ENCODE results near the gene SERPINA6.

Gene SERPINA6

GRCh38 chr14:94342334-94342934 lies 19.3 kb upstream of the SERPINA6 start:
- Mint-ChIP-seq H3K9me3 (peaks cover 9% of the 10 kb centered on the region), H3K27ac (peak overlapping the region; percentile 29), H3K4me1 (ENCODE audit: low read depth) (peaks cover 10% of the 10 kb centered on the region), H3K4me3 (no peak overlapping the region), H3K36me3 (ENCODE audit: low read depth) (no peaks in the 10 kb centered on the region), H3K27me3 (peaks cover 30% of the 10 kb centered on the region)

DNA sequence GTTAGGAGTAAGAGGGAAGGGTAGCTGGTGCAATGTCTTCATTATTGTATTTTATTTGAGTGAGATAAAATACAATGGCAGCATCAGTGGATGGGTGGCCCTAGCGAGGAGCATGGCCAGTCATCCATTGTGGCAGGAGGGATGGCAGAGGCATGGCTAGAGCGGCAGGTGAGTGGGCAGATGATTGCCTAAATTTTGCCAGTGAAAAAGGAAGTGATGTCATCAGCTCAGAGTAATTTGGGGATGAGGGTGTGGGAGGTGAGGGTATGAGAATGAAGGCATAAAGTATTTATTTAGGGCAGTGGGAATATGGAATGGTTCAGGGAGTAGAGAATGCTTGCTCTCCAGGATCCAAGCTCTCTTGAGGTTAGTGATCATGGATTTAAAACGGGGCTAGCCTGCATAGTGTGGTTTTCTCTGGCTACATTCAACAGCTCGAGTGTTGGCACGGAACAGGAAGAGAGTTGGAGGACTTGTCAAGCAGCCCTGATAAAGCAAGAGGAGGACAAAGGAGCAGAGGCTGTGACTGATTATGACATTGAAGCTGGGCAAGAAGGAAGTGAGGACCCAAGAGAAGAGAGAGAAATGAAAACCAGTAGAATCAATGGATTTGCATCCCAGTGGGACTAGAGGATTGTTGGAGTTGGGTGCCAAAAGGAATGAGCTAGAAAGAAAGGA lies 18.7 kb upstream of the SERPINA6 start:
- Mint-ChIP-seq H3K4me1 (ENCODE audit: low read depth) (peaks cover 12% of the 10 kb centered on the region), H3K27ac (peak overlapping the region; percentile 29), H3K27me3 (peaks cover 33% of the 10 kb centered on the region), H3K4me3 (no peak overlapping the region), H3K36me3 (ENCODE audit: low read depth) (no peaks in the 10 kb centered on the region), H3K9me3 (peaks cover 11% of the 10 kb centered on the region)

GRCh38 chr14:94340533-94340932 lies 17.4 kb upstream of the SERPINA6 start:
- Mint-ChIP-seq H3K27me3 (peaks cover 34% of the 10 kb centered on the region), H3K9me3 (peaks cover 11% of the 10 kb centered on the region), H3K36me3 (ENCODE audit: low read depth) (no peaks in the 10 kb centered on the region), H3K4me1 (ENCODE audit: low read depth) (peaks cover 12% of the 10 kb centered on the region), H3K4me3 (no peak overlapping the region), H3K27ac (no peak overlapping the region)

DNA sequence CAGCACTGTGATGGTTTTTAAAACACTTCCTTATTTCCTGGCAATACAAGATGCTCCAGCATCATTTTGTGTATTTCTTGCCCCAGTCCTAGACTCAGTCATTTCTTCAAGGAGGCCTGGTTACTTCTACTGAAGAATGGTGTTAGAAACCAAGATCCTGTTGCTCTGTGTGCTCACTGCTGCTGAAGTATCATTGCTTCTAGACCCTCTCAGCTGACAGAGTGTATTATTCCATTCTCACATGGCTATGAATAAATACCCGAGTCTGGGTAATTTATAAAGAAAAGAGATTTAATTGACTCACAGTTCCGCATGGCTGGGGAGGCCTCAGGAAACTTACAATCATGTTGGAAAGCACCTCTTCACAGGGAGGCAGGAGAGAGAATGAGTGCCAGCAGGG lies 14.9 kb upstream of the SERPINA6 start:
- peaks cover 7% of the 10 kb centered on the region for H3K9me3 Mint-ChIP-seq
- H3K27me3 Mint-ChIP-seq: peaks cover 53% of the 10 kb centered on the region
- no peaks in the 10 kb centered on the region for H3K36me3 Mint-ChIP-seq (ENCODE audit: low read depth)
- H3K4me3 Mint-ChIP-seq: no peak overlapping the region
- peaks cover 12% of the 10 kb centered on the region for H3K4me1 Mint-ChIP-seq (ENCODE audit: low read depth)
- no peak overlapping the region for H3K27ac Mint-ChIP-seq

DNA sequence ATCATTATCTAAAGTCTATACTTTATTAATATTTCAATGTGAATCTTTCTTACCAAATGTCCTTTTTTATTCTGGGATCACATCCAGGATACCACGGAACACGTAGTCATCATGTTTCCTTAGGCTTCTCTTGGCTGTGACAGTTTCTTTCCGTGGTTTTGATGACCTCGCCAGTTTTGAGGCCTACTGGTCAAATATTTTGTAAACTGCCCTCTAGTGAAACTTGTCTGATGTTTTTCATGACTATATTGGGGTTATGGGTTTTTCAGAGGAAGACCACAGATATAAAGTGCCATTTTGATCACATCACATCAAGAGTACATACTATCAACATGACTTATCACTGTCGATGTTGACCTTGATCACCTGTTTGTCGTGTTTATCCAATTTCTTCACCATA lies 14.1 kb upstream of the SERPINA6 start:
- H3K36me3 Mint-ChIP-seq (ENCODE audit: low read depth): no peaks in the 10 kb centered on the region
- no peak overlapping the region for H3K4me3 Mint-ChIP-seq
- peaks cover 12% of the 10 kb centered on the region for H3K4me1 Mint-ChIP-seq (ENCODE audit: low read depth)
- no peak overlapping the region for H3K27ac Mint-ChIP-seq
- peaks cover 56% of the 10 kb centered on the region for H3K27me3 Mint-ChIP-seq
- H3K9me3 Mint-ChIP-seq: peaks cover 7% of the 10 kb centered on the region

GRCh38 chr14:94334872-94335271 lies 11.7 kb upstream of the SERPINA6 start:
- no peaks in the 10 kb centered on the region for H3K36me3 Mint-ChIP-seq (ENCODE audit: low read depth)
- no peak overlapping the region for H3K27ac Mint-ChIP-seq
- no peak overlapping the region for H3K4me3 Mint-ChIP-seq
- peaks cover 3% of the 10 kb centered on the region for H3K9me3 Mint-ChIP-seq
- H3K27me3 Mint-ChIP-seq: peaks cover 32% of the 10 kb centered on the region
- peaks cover 3% of the 10 kb centered on the region for H3K4me1 Mint-ChIP-seq (ENCODE audit: low read depth)

- peaks cover 3% of the 10 kb centered on the region for H3K9me3 Mint-ChIP-seq
- no peaks in the 10 kb centered on the region for H3K36me3 Mint-ChIP-seq (ENCODE audit: low read depth)
- peaks cover 30% of the 10 kb centered on the region for H3K27me3 Mint-ChIP-seq
- H3K4me3 Mint-ChIP-seq: no peak overlapping the region
- H3K27ac Mint-ChIP-seq: no peak overlapping the region
- peaks cover 3% of the 10 kb centered on the region for H3K4me1 Mint-ChIP-seq (ENCODE audit: low read depth)
Measured at GRCh38 chr14:94332587-94332986, 9.5 kb upstream of the SERPINA6 start.

DNA sequence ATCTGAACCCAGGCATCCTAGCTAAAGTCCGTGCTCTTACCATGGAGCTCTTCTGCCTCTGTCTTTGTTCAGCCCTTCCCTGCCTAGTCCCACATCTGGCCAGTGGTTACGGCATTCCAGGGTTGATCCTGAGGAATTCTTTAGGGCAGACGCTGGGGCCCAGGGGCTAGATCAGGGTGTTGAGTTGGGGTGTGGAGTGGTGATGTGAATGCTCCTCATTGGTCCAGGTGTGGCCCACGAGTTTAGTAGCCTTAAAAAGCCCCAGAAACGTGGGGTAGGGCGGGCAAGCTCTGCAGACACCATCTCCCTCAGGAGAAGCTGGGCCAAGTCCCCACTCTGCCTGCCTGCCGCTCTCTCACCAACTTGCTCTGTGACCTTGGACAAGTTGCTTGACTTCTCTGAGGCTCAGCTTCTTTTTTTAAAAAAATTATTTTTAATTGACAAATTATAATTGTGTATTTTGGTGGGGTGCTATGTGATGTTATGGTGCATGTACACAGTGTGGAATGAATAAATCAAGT lies 9.0 kb upstream of the SERPINA6 start:
- peaks cover 31% of the 10 kb centered on the region for H3K27me3 Mint-ChIP-seq
- no peak overlapping the region for H3K27ac Mint-ChIP-seq
- no peaks in the 10 kb centered on the region for H3K36me3 Mint-ChIP-seq (ENCODE audit: low read depth)
- no peaks in the 10 kb centered on the region for H3K4me1 Mint-ChIP-seq (ENCODE audit: low read depth)
- no peak overlapping the region for H3K4me3 Mint-ChIP-seq
- no peaks in the 10 kb centered on the region for H3K9me3 Mint-ChIP-seq

DNA sequence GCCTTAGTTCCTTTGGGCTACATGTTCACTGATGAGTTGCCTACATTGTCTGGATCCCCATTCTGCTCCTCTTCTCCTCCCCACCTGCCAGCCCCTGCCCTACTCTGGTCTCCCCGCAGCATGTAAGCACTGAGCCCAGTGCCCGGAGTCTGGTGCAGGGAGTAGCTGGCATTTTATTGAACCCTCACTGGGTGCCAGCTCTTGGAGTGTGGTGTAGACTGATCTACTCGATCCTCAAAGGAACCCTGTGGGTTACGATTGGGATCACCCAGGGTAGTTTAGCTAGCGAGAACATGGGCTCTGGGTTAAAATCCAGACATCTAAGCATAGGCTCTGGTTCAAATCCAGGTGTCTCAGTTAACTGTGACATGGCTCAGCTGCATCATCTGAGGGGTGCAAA lies 8.3 kb upstream of the SERPINA6 start:
- Mint-ChIP-seq H3K4me3 (no peak overlapping the region), H3K4me1 (ENCODE audit: low read depth) (no peaks in the 10 kb centered on the region), H3K36me3 (ENCODE audit: low read depth) (no peaks in the 10 kb centered on the region), H3K9me3 (no peaks in the 10 kb centered on the region), H3K27ac (no peak overlapping the region), H3K27me3 (peaks cover 31% of the 10 kb centered on the region)

- Mint-ChIP-seq H3K36me3 (ENCODE audit: low read depth) (no peaks in the 10 kb centered on the region), H3K4me1 (ENCODE audit: low read depth) (no peaks in the 10 kb centered on the region), H3K4me3 (no peak overlapping the region), H3K9me3 (no peaks in the 10 kb centered on the region), H3K27ac (no peak overlapping the region), H3K27me3 (peaks cover 31% of the 10 kb centered on the region)
Measured at GRCh38 chr14:94330857-94331256, 7.7 kb upstream of the SERPINA6 start.

DNA sequence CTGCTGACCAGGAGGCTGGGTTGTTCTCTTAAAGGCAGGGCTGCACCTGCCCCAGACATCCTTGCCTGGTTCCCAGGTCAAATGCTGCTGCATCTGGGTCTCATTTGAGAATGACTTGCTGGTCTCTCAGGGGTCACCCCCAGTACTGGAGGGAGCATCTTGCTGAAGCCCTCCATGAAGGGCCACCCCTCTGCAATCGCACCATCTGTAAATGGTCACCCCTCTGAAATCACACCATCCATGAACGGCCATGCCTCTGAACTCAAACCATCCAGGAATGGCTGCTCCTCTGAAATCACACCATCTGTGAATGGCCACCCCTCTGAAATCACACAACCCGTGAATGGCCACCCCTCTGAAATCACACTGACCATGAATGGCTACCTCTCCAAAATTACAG lies 7.3 kb upstream of the SERPINA6 start:
- Mint-ChIP-seq H3K4me1 (ENCODE audit: low read depth) (no peaks in the 10 kb centered on the region), H3K4me3 (no peak overlapping the region), H3K9me3 (no peaks in the 10 kb centered on the region), H3K36me3 (ENCODE audit: low read depth) (no peaks in the 10 kb centered on the region), H3K27me3 (peaks cover 29% of the 10 kb centered on the region), H3K27ac (no peak overlapping the region)

DNA sequence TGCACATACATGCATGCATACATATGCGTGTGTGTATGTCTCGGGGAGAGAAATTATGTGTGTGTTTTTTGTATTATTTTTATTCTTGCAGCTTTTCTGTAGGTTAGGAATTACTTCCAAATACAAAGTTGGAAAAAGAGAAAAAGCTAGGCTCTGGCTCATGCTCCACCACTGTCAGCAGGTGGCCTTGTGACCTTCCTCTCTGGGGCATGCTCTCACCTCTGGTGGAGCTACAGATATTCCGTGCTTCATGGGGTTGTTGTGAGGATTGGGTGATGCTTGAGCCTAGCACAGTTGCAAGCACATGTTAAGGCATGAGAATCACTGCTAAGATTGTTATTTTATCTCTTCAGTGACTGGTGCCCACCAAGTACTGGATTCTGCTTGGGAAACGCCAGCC lies 6.7 kb upstream of the SERPINA6 start:
- no peaks in the 10 kb centered on the region for H3K36me3 Mint-ChIP-seq (ENCODE audit: low read depth)
- no peak overlapping the region for H3K4me3 Mint-ChIP-seq
- no peak overlapping the region for H3K27ac Mint-ChIP-seq

DNA sequence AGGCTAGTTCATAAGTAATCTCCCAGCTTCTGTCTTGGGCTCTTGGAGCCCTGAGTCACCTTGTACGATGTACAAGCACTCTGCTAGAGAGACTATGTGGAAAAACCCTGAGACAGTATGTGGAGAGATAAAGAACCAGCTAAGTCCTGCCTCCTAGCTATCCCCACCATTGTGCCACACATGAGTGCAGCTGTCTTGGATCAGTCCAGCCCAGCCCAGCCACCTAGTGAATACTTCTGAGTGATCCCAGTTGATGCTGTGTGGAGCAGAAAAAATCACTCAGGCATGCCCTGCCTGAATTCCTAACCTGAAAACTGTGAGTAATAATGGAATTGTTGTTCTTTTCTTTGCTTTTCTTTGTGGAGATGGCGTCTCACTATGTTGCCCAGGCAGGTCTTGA lies 5.1 kb upstream of the SERPINA6 start:
- H3K4me3 Mint-ChIP-seq: no peak overlapping the region
- no peaks in the 10 kb centered on the region for H3K9me3 Mint-ChIP-seq
- H3K4me1 Mint-ChIP-seq (ENCODE audit: low read depth): no peaks in the 10 kb centered on the region
- peaks cover 21% of the 10 kb centered on the region for H3K27me3 Mint-ChIP-seq
- H3K27ac Mint-ChIP-seq: no peak overlapping the region
- no peaks in the 10 kb centered on the region for H3K36me3 Mint-ChIP-seq (ENCODE audit: low read depth)

More for the DNA sequence above, 6.7 kb upstream of the SERPINA6 start:
- Mint-ChIP-seq H3K27me3 (peaks cover 25% of the 10 kb centered on the region), H3K9me3 (no peaks in the 10 kb centered on the region), H3K4me1 (ENCODE audit: low read depth) (no peaks in the 10 kb centered on the region)

GRCh38 chr14:94321421-94322271 lies 1.5 kb downstream of the SERPINA6 start:
- peaks cover 7% of the 10 kb centered on the region for H3K9me3 Mint-ChIP-seq
- H3K4me3 Mint-ChIP-seq: no peak overlapping the region
- H3K27ac Mint-ChIP-seq: no peak overlapping the region
- H3K27me3 Mint-ChIP-seq: peaks cover 26% of the 10 kb centered on the region
- no peaks in the 10 kb centered on the region for H3K4me1 Mint-ChIP-seq (ENCODE audit: low read depth)
- H3K36me3 Mint-ChIP-seq (ENCODE audit: low read depth): no peaks in the 10 kb centered on the region

- no peaks in the 10 kb centered on the region for H3K4me1 Mint-ChIP-seq (ENCODE audit: low read depth)
- H3K36me3 Mint-ChIP-seq (ENCODE audit: low read depth): no peaks in the 10 kb centered on the region
- peaks cover 26% of the 10 kb centered on the region for H3K27me3 Mint-ChIP-seq
- H3K4me3 Mint-ChIP-seq: no peak overlapping the region
- no peak overlapping the region for H3K27ac Mint-ChIP-seq
- peaks cover 12% of the 10 kb centered on the region for H3K9me3 Mint-ChIP-seq
Measured at GRCh38 chr14:94320243-94320642, 2.9 kb downstream of the SERPINA6 start.

All from stimulated activated naive CD8-positive, alpha-beta T cell treated with anti-CD3 and anti-CD28 coated beads, Interleukin-15, Interleukin-2, amounts not matched to agents 100 ng/mL and 50 ng/mL, for 24 hours (primary cell).